HCT116 (cell line): ENCODE data around the gene KDM4D. TPM values are rescaled to one million over a fixed set of nuclear protein-coding genes. Genes with fewer than 3 reads are reported as not detected.

Experiments
- ATAC-seq: fragments of 200-7000 bp; cut with Tn5 transposase; 2 replicates; pipeline ENCODE4 v1.9.1; 2020; ENCODE audit warnings: mild to moderate bottlenecking, moderate library complexity
- BruUV-seq: library from RNA; stranded (reverse); fragments of 400-500 nt; replicated peaks from 2 replicates; lab custom pipeline; 2021; lab: Mats Ljungman, UMichigan
- CTCF ChIA-PET: fragments of 300-600 bp; sonication (Branson Sonifier 250); formaldehyde crosslinking; loops from one replicate; lab custom pipeline; 2021; ENCODE audit warnings: antibody characterized with exemption; lab: Charles Lee
- POLR2A ChIA-PET: fragments of 300-600, 350-600 bp; sonication (Branson Sonifier 250); formaldehyde crosslinking; loops from one replicate; lab custom pipeline; 2021; ENCODE audit warnings: antibody characterized with exemption; lab: Charles Lee
- RAD21 ChIA-PET, 2 experiments: fragments of 300-600 bp; sonication (Branson Sonifier 250); formaldehyde crosslinking; loops; one replicate each; lab custom pipeline; 2023; ENCODE audit warnings: low total read pairs in 2 of 2; ENCODE audit not compliant: uncharacterized antibody in 2 of 2, unreplicated experiment in 2 of 2, low non-redundant PET in 1 of 2; lab: Charles Lee
- DNase-seq: peaks from one replicate; pipeline ENCODE4 v3.0.0-alpha.2; 2010; ENCODE audit warnings: low read depth, low spot score
- H2AFZ ChIP-seq: fragments of 200-600 bp; shearing (Covaris generic), sonication (generic); 2 replicates; pipeline ENCODE4 v1.6.1; 2017; ENCODE audit warnings: low read depth, mixed run types, mixed read lengths, antibody characterized with exemption, low read length; ENCODE audit not compliant: poor library complexity, severe bottlenecking
- H3K27ac ChIP-seq: 2 replicates; pipeline ENCODE4 v1.5.1; 2012; ENCODE audit warnings: low read depth, low read length
- H3K27me3 ChIP-seq: fragments of 200-600 bp; sonication (generic); 2 replicates; pipeline ENCODE4 v1.6.1; 2016; ENCODE audit warnings: mixed run types, low read length, mixed read lengths; ENCODE audit not compliant: insufficient read depth
- H3K36me3 ChIP-seq, 2 experiments: fragments of 200-500 bp in 1 of 2; fragments of 200-600 bp in 1 of 2; sonication (Bioruptor generic) in 1 of 2; sonication (generic) in 1 of 2; 2 replicates each; pipeline versions ENCODE4 v1.5.1 to v1.6.1; 2014 to 2016; ENCODE audit warnings: low read length in 2 of 2, inconsistent platforms in 1 of 2, mixed read lengths in 1 of 2, mixed run types in 1 of 2; ENCODE audit not compliant: insufficient read depth in 2 of 2, control insufficient read depth in 1 of 2
- H3K4me1 ChIP-seq, 2 experiments: fragments of 200-600 bp in 1 of 2; sonication (generic) in 1 of 2; 2 replicates each; pipeline versions ENCODE4 v1.5.1 to v1.6.1; 2012 to 2017; ENCODE audit warnings: low read length in 2 of 2, inconsistent platforms in 1 of 2, mild to moderate bottlenecking in 1 of 2, mixed read lengths in 1 of 2, mixed run types in 1 of 2, moderate library complexity in 1 of 2; ENCODE audit not compliant: insufficient read depth in 2 of 2, control insufficient read depth in 1 of 2
- H3K4me2 ChIP-seq: fragments of 200-600 bp; sonication (generic); 2 replicates; pipeline ENCODE4 v1.6.1; 2017; ENCODE audit warnings: mixed run types, low read length, mixed read lengths
- H3K4me3 ChIP-seq, 2 experiments: fragments of 200-600 bp in 1 of 2; sonication (generic) in 1 of 2; replicated peaks in 1 of 2; 2 replicates each; pipeline ENCODE4 v1.5.1; 2011 to 2016; ENCODE audit warnings: low read length in 2 of 2, control low read depth in 1 of 2, low read depth in 1 of 2, mild to moderate bottlenecking in 1 of 2, mixed read lengths in 1 of 2, mixed run types in 1 of 2
- H3K79me2 ChIP-seq: fragments of 200-600 bp; sonication (generic); 2 replicates; pipeline ENCODE4 v1.6.1; 2017; ENCODE audit warnings: mild to moderate bottlenecking, mixed run types, low read length, moderate library complexity, mixed read lengths; ENCODE audit not compliant: insufficient read depth
- H3K9ac ChIP-seq: fragments of 200-600 bp; sonication (generic); 2 replicates; pipeline ENCODE4 v1.6.1; 2016; ENCODE audit warnings: low read length, mixed read lengths
- H3K9me2 ChIP-seq: fragments of 200-600 bp; sonication (generic), shearing (Covaris generic); 2 replicates; pipeline ENCODE4 v1.6.1; 2017; ENCODE audit warnings: mixed run types, mild to moderate bottlenecking, moderate library complexity; ENCODE audit not compliant: insufficient read depth
- H3K9me3 ChIP-seq, 2 experiments: fragments of 200-500 bp in 1 of 2; fragments of 200-600 bp in 1 of 2; sonication (Bioruptor generic) in 1 of 2; sonication (generic) in 1 of 2; 2 replicates each; pipeline ENCODE4 v1.6.1; 2014 to 2017; ENCODE audit warnings: low read length in 2 of 2, mixed read lengths in 2 of 2, inconsistent platforms in 1 of 2, low read depth in 1 of 2, mild to moderate bottlenecking in 1 of 2, mixed run types in 1 of 2, moderate library complexity in 1 of 2; ENCODE audit not compliant: control insufficient read depth in 1 of 2, insufficient read depth in 1 of 2
- H4K20me1 ChIP-seq: fragments of 200-600 bp; sonication (generic), shearing (Covaris generic); 2 replicates; pipeline ENCODE4 v1.6.1; 2017; ENCODE audit warnings: mixed run types, mild to moderate bottlenecking, moderate library complexity; ENCODE audit not compliant: insufficient read depth
- ATF3 ChIP-seq: IDR thresholded peaks from 2 replicates; pipeline ENCODE4 v1.6.1; 2012
- CBX3 ChIP-seq: IDR thresholded peaks from 2 replicates; pipeline ENCODE4 v1.6.1; 2012; ENCODE audit warnings: low read depth
- EZH2phosphoT487 ChIP-seq: fragments of 200-600 bp; IDR thresholded peaks from 2 replicates; pipeline ENCODE4 v1.6.1; 2018; ENCODE audit warnings: antibody characterized with exemption, borderline replicate concordance
- SIN3A ChIP-seq: IDR thresholded peaks from 2 replicates; pipeline ENCODE4 v1.6.1; 2012; ENCODE audit warnings: low read depth
- SP1 ChIP-seq: IDR thresholded peaks from 2 replicates; pipeline ENCODE4 v1.6.1; 2012; ENCODE audit warnings: low read depth
- TCF7L2 ChIP-seq: IDR thresholded peaks from 2 replicates; pipeline ENCODE4 v1.7.0; 2011; ENCODE audit warnings: borderline replicate concordance, inconsistent platforms; ENCODE audit not compliant: insufficient read depth, insufficient read length; ENCODE audit errors: extremely low read depth
- YY1 ChIP-seq: IDR thresholded peaks from 2 replicates; pipeline ENCODE4 v1.6.1; 2011; ENCODE audit warnings: low read length, low read depth, moderate library complexity, mild to moderate bottlenecking; ENCODE audit not compliant: insufficient replicate concordance; ENCODE audit errors: extremely low read depth
- ZNF274 ChIP-seq: fragments of 200-500 bp; sonication (Bioruptor generic); IDR thresholded peaks from 2 replicates; pipeline ENCODE4 v1.6.1; 2014; ENCODE audit warnings: mild to moderate bottlenecking, low read depth, low read length, inconsistent platforms
- intact Hi-C: fragments of 100-400 bp; cut with micrococcal nuclease; formaldehyde crosslinking; loops from 2 replicates; pipeline ENCODE4 v1.10.0; 2022
- total RNA-seq: library from RNA; stranded (reverse); gene quantifications from one replicate; pipeline ENCODE4 v1.2.1, GENCODE V29; 2021; ENCODE audit not compliant: unreplicated experiment

Gene KDM4D
- total RNA-seq, 1 experiment from 2014 or later, result 2.1 TPM

- H3K36me3 ChIP-seq, result peaks cover 19 to 25% of the 10 kb centered on the region in 2 experiments
- no peak overlapping the region for H3K4me2 ChIP-seq
- no peak overlapping the region for H3K9ac ChIP-seq
- H3K9me3 ChIP-seq, result no peaks in the 10 kb centered on the region
- CTCF ChIA-PET, result interaction anchor here (1.3 kb wide), 1 partner anchor 9 kb away, joined by 6 read pairs; no protein-coding TSS in a partner anchor
- H4K20me1 ChIP-seq, result no peaks in the 10 kb centered on the region
- no peaks in the 10 kb centered on the region for H3K4me1 ChIP-seq
- DNase-seq (no peak), ATAC-seq (no peak)
- H3K4me3 ChIP-seq, result no peak overlapping the region
- intact Hi-C loops, result no loop called here
- POLR2A ChIA-PET, result no interaction called here
- H3K27me3 ChIP-seq, result no peaks in the 10 kb centered on the region
- H3K9me2 ChIP-seq, result no peaks in the 10 kb centered on the region
- no peak overlapping the region for H3K27ac ChIP-seq
- no peaks in the 10 kb centered on the region for H3K79me2 ChIP-seq
- BruUV-seq, result no TSS peak
- H2AFZ ChIP-seq, result no peak overlapping the region
- TF ChIP-seq ATF3 (no peak), SIN3A (no peak), SP1 (no peak), EZH2phosphoT487 (no peak), TCF7L2 (no peak), YY1 (no peak), ZNF274 (no peak)
- RAD21 ChIA-PET, result no interaction called here
These were observed 14.3 kb upstream of the KDM4D start for GRCh38 chr11:94959179-94959578.

- Histone ChIP-seq H3K4me1 (no peaks in the 10 kb centered on the region), H4K20me1 (no peaks in the 10 kb centered on the region), H2AFZ (no peak overlapping the region), H3K79me2 (peaks cover 3% of the 10 kb centered on the region; the same call in 1 of the 2 replicates), H3K9me2 (no peaks in the 10 kb centered on the region), H3K27me3 (no peaks in the 10 kb centered on the region), H3K9me3 (no peaks in the 10 kb centered on the region), H3K36me3 (peaks cover 32 to 37% of the 10 kb centered on the region in 2 experiments), H3K4me3 (no peak overlapping the region), H3K9ac (no peak overlapping the region), H3K27ac (no peak overlapping the region), H3K4me2 (no peak overlapping the region)
- CTCF ChIA-PET, result interaction anchor here (1.3 kb wide), 1 partner anchor 8 kb away, joined by 6 read pairs; no protein-coding TSS in a partner anchor
- DNase-seq, result no peak
- BruUV-seq, result no TSS peak
- ATAC-seq, result no peak
- RAD21 ChIA-PET, result no interaction called here
- intact Hi-C loops, result loop anchor here (10.0 kb wide), 1 partner anchor 824 kb away; the partner anchor contains the start of gene FAM76B
- no peak for TF ChIP-seq CBX3
- no peak for TF ChIP-seq YY1
- POLR2A ChIA-PET, result no interaction called here
These were observed 13.0 kb upstream of the KDM4D start for GRCh38 chr11:94960488-94960887.
